Measurements from ENCODE around the gene PKP3. TPM values are rescaled to one million over a fixed set of nuclear protein-coding genes. Genes with fewer than 3 reads are reported as not detected.

PKP3 gene
- total RNA-seq, 4 donors from 2014 or later = 0.55 to 1.3 TPM; not detected in 2

- DNase-seq (no peak), ATAC-seq (no peak)
- Histone ChIP-seq H3K9me3 (no peaks in the 10 kb centered on the region), H3K36me3 (no peaks in the 10 kb centered on the region), H3K4me3 (no peak overlapping the region), H3K27ac (no peak overlapping the region), H3K4me1 (peaks cover 11 to 13% of the 10 kb centered on the region in 2 donors), H3K27me3 (peaks cover 23 to 35% (median 33%) of the 10 kb centered on the region in 3 donors)
- intact Hi-C loops (cut with DNase I; ENCODE audit: low total_unique reads) = loop anchor here (10.0 kb wide), 1 partner anchor 240 kb away; the partner anchor contains the start of genes BET1L and RIC8A
- TF ChIP-seq POLR2A (IDR thresholded peaks at IDR 0.05) = no peak
- TF ChIP-seq, protein P1, sequence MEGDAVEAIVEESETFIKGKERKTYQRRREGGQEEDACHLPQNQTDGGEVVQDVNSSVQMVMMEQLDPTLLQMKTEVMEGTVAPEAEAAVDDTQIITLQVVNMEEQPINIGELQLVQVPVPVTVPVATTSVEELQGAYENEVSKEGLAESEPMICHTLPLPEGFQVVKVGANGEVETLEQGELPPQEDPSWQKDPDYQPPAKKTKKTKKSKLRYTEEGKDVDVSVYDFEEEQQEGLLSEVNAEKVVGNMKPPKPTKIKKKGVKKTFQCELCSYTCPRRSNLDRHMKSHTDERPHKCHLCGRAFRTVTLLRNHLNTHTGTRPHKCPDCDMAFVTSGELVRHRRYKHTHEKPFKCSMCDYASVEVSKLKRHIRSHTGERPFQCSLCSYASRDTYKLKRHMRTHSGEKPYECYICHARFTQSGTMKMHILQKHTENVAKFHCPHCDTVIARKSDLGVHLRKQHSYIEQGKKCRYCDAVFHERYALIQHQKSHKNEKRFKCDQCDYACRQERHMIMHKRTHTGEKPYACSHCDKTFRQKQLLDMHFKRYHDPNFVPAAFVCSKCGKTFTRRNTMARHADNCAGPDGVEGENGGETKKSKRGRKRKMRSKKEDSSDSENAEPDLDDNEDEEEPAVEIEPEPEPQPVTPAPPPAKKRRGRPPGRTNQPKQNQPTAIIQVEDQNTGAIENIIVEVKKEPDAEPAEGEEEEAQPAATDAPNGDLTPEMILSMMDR (IDR thresholded peaks at IDR 0.05 in 4 of 5, conservative IDR thresholded peaks at IDR 0.05 in 1 of 5) = no peak
- in situ Hi-C loops (cut with MboI; ENCODE audit: low sequenced_read_pairs in 4 of 4) = no loop called here
These were observed 50.6 kb downstream of the PKP3 start for GRCh38 chr11:444396-445144.

- Histone ChIP-seq H3K27me3 (peaks cover 17 to 25% (median 22%) of the 10 kb centered on the region in 3 donors), H3K27ac (no peak overlapping the region), H3K36me3 (no peaks in the 10 kb centered on the region), H3K9me3 (no peaks in the 10 kb centered on the region), H3K4me3 (no peak overlapping the region), H3K4me1 (peaks cover 14 to 16% of the 10 kb centered on the region in 2 donors)
- no peak for TF ChIP-seq POLR2A (IDR thresholded peaks at IDR 0.05)
- TF ChIP-seq, protein P1 (IDR thresholded peaks at IDR 0.05 in 4 of 5, conservative IDR thresholded peaks at IDR 0.05 in 1 of 5) = no peak
- in situ Hi-C loops (cut with MboI; ENCODE audit: low sequenced_read_pairs in 4 of 4) = no loop called here
- DNase-seq (no peak), ATAC-seq (no peak)
- intact Hi-C loops (cut with DNase I; ENCODE audit: low total_unique reads) = loop anchor here (10.0 kb wide), 1 partner anchor 241 kb away; the partner anchor contains the start of genes BET1L and RIC8A
These were observed 52.0 kb downstream of the PKP3 start for GRCh38 chr11:445765-446588.

DNA sequence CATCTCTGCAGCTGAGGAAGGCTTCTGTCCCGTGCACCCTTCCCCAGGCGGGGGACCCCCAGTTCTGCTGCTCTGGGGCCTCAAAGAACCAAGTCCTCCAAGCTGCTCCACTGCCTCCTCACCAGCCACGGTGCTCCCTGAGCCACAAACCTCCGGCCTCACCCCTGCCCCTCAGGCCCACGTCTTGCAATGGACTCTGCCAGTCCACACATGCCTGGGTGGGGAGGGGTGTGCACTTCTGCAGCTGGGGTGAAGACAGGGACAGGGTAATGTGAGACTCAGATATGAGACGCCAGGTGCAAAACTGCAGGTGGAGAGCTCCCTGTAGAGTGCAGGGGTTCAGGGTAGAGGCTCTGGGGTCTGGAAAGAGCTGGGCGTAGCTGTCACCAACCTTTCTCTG, 52.9 kb downstream of the PKP3 start:
- no peak for DNase-seq
- no peak for TF ChIP-seq POLR2A (IDR thresholded peaks at IDR 0.05)

GRCh38 chr11:447923-448731, 54.1 kb downstream of the PKP3 start:
- TF ChIP-seq POLR2A (IDR thresholded peaks at IDR 0.05) = peak; percentile 78 to 80
- TF ChIP-seq, protein P1 (IDR thresholded peaks at IDR 0.05 in 4 of 5, conservative IDR thresholded peaks at IDR 0.05 in 1 of 5) = peak; percentile 68 to 90 (median 80)
- H3K4me3 ChIP-seq = peak overlapping the region; percentile 66 to 94 (median 85)
- in situ Hi-C loops (cut with MboI; ENCODE audit: low sequenced_read_pairs in 4 of 4) = no loop called here
- DNase-seq (peak; percentile 88 to 90), ATAC-seq (peak; percentile 82 to 85)
- peaks cover 0 to 10% (median 6%) of the 10 kb centered on the region in 3 donors for H3K27me3 ChIP-seq
- peaks cover 22 to 25% of the 10 kb centered on the region in 2 donors for H3K4me1 ChIP-seq
- peaks cover 0 to 9% of the 10 kb centered on the region in 2 donors for H3K36me3 ChIP-seq
- no peaks in the 10 kb centered on the region for H3K9me3 ChIP-seq
- peak overlapping the region; percentile 84 to 98 (median 96) for H3K27ac ChIP-seq
- intact Hi-C loops (cut with DNase I; ENCODE audit: low total_unique reads) = loop anchor here (1.0 to 10.0 kb wide), 4 partner anchors 41 to 243 kb away; partner anchors contain the start of genes BET1L, PSMD13, RIC8A and RNH1

More for the DNA sequence above, 52.9 kb downstream of the PKP3 start:
- in situ Hi-C loops (cut with MboI; ENCODE audit: low sequenced_read_pairs in 4 of 4) (no loop called here), intact Hi-C loops (cut with DNase I; ENCODE audit: low total_unique reads) (loop anchor here (10.0 kb wide), 1 partner anchor 242 kb away; the partner anchor contains the start of genes BET1L and RIC8A)
- peaks cover 10 to 15% (median 13%) of the 10 kb centered on the region in 3 donors for H3K27me3 ChIP-seq
- no peak overlapping the region for H3K4me3 ChIP-seq
- no peaks in the 10 kb centered on the region for H3K9me3 ChIP-seq
- ATAC-seq = no peak
- H3K27ac ChIP-seq = no peak overlapping the region
- H3K36me3 ChIP-seq = no peaks in the 10 kb centered on the region
- H3K4me1 ChIP-seq = peaks cover 20 to 22% of the 10 kb centered on the region in 2 donors
